Measurements from ENCODE around the gene ACRBP. TPM values are rescaled to one million over a fixed set of nuclear protein-coding genes. Genes with fewer than 3 reads are reported as not detected.

The ACRBP gene
- total RNA-seq, 1 experiment from 2014 or later, result 1.3 TPM

GRCh38 chr12:6635856-6636531, 11.2 kb downstream of the ACRBP start, which contains the start of gene LPAR5:
LPAR5 (minus strand) TSS chr12:6635959; CDS start chr12:6621248, 14,711 bp downstream.
- H3K9ac ChIP-seq (ENCODE audit: extremely low read depth, insufficient read length, low read length), result no peak within 1 kb of the TSS
- WGBS (ENCODE audit: extremely low coverage, insufficient read length, low lambda C conversion rate), result no CpG with 5 or more reads among the region's 18 CpGs
- H3K56ac ChIP-seq (ENCODE audit: insufficient read length, low read depth, low read length), result no peak within 1 kb of the TSS
- no peak within 1 kb of the TSS for H4K5ac ChIP-seq (ENCODE audit: insufficient read length, low read depth, low read length)
- no peak within 1 kb of the TSS for H2AK5ac ChIP-seq (ENCODE audit: insufficient read length, low read length)
- no peaks in the 10 kb centered on the region for H3K79me2 ChIP-seq (ENCODE audit: insufficient read depth, low read length)
- no peaks in the 10 kb centered on the region for H3K79me1 ChIP-seq (ENCODE audit: insufficient read depth, low read depth, low read length, poor library complexity, severe bottlenecking)
- no peaks in the 10 kb centered on the region for H3K23me2 ChIP-seq (ENCODE audit: insufficient read length, low read depth, low read length, poor library complexity, severe bottlenecking)
- H3K14ac ChIP-seq (ENCODE audit: insufficient read depth, low read length), result no peak within 1 kb of the TSS
- no peak within 1 kb of the TSS for H3K18ac ChIP-seq (ENCODE audit: insufficient read length, low read depth, low read length)
- no peaks in the 10 kb centered on the region for H3K4me1 ChIP-seq (ENCODE audit: insufficient read depth, low read length)
- no peak within 1 kb of the TSS for H3K4ac ChIP-seq (ENCODE audit: low read depth, low read length)
- no peak within 1 kb of the TSS for H2AFZ ChIP-seq (ENCODE audit: low read length)
- no peak within 1 kb of the TSS for H3K23ac ChIP-seq (ENCODE audit: insufficient read length, low read depth, low read length)
- H2BK15ac ChIP-seq (ENCODE audit: low read depth, low read length), result no peak within 1 kb of the TSS
- no peak within 1 kb of the TSS for H2BK12ac ChIP-seq (ENCODE audit: insufficient read length, low read depth, low read length)
- Mint-ChIP-seq H3K27ac (peak within 1 kb of the TSS in 2 of 3 experiments; percentile 9 to 60; a peak in 3 of 7 replicates), H3K27me3 (ENCODE audit: low read depth) (peaks cover 22% of the 10 kb centered on the region), H3K4me1 (peaks cover 17 to 25% of the 10 kb centered on the region in 2 experiments), H3K36me3 (ENCODE audit: insufficient read depth in 1 of 3, low read depth in 3 of 3) (no peaks in the 10 kb centered on the region), H3K9me3 (no peaks in the 10 kb centered on the region), H3K4me3 (no peak within 1 kb of the TSS; a peak in 1 of 5 replicates)
- H3K27ac ChIP-seq (ENCODE audit: insufficient read length, low read depth, low read length), result no peak within 1 kb of the TSS
- no peak within 1 kb of the TSS for H2BK5ac ChIP-seq (ENCODE audit: insufficient read length, low read length)
- TF ChIP-seq CTCF (conservative IDR thresholded peaks at IDR 0.05), result no peak
- no peaks in the 10 kb centered on the region for H4K20me1 ChIP-seq (ENCODE audit: control insufficient read depth, insufficient read depth, insufficient read length)
- no peak within 1 kb of the TSS for H2BK20ac ChIP-seq (ENCODE audit: low read depth, low read length, poor library complexity, severe bottlenecking)
- no peaks in the 10 kb centered on the region for H3K9me3 ChIP-seq (ENCODE audit: control insufficient read depth, low read depth, low read length)
- H3K27me3 ChIP-seq (ENCODE audit: insufficient read depth, low read length), result no peaks in the 10 kb centered on the region
- DNase-seq, result peak; percentile 77
- H3K4me2 ChIP-seq (ENCODE audit: insufficient read depth, insufficient read length, low read length), result no peak within 1 kb of the TSS
- no peak within 1 kb of the TSS for H4K91ac ChIP-seq (ENCODE audit: insufficient read length, low read depth, low read length)
- no peak within 1 kb of the TSS for H2BK120ac ChIP-seq (ENCODE audit: low read depth, low read length, poor library complexity, severe bottlenecking)
- no peak within 1 kb of the TSS for H4K8ac ChIP-seq (replicated peaks; ENCODE audit: insufficient read length, low read depth, low read length)
- no peak within 1 kb of the TSS for H3T11ph ChIP-seq (ENCODE audit: low read length)
